CMK (cell line): ENCODE results near the gene SEPTIN2.
"Not testable (repeated sequence)": the region's sequence is repeated elsewhere in the genome, so short reads cannot be mapped to it uniquely, and the experiment has no call there.

ENCODE experiments used
- DNase-seq: peaks from one replicate; pipeline ENCODE4 v3.0.0-alpha.2; 2010; ENCODE audit warnings: low read depth

SEPTIN2 gene

GRCh38 chr2:241288324-241288888, 27.3 kb upstream of the SEPTIN2 start:
- no peak for DNase-seq

GRCh38 chr2:241289053-241289452, 26.7 kb upstream of the SEPTIN2 start:
- DNase-seq: no peak

GRCh38 chr2:241289597-241289996, 26.1 kb upstream of the SEPTIN2 start:
- no peak for DNase-seq

GRCh38 chr2:241291153-241291552, 24.6 kb upstream of the SEPTIN2 start:
- no peak for DNase-seq

GRCh38 chr2:241291977-241292376, 23.7 kb upstream of the SEPTIN2 start:
- no peak for DNase-seq

GRCh38 chr2:241293378-241293797, 22.3 kb upstream of the SEPTIN2 start:
- not testable (repeated sequence) for DNase-seq

- no peak for DNase-seq
Measured at GRCh38 chr2:241295326-241296095, 20.2 kb upstream of the SEPTIN2 start.

- DNase-seq: no peak
Measured at GRCh38 chr2:241296767-241297166, 19.0 kb upstream of the SEPTIN2 start.

GRCh38 chr2:241298673-241299072, 17.1 kb upstream of the SEPTIN2 start:
- no peak for DNase-seq

GRCh38 chr2:241300000-241300399, 15.7 kb upstream of the SEPTIN2 start:
- DNase-seq: no peak

- DNase-seq: no peak
Measured at GRCh38 chr2:241302083-241302482, 13.6 kb upstream of the SEPTIN2 start.

- no peak for DNase-seq
Measured at GRCh38 chr2:241302759-241303651, 12.7 kb upstream of the SEPTIN2 start.

- DNase-seq: no peak
Measured at GRCh38 chr2:241304039-241304670, 11.6 kb upstream of the SEPTIN2 start.

GRCh38 chr2:241307055-241307454, 8.7 kb upstream of the SEPTIN2 start:
- DNase-seq: no peak

GRCh38 chr2:241308267-241308666, 7.5 kb upstream of the SEPTIN2 start:
- no peak for DNase-seq

GRCh38 chr2:241308832-241309500, 6.8 kb upstream of the SEPTIN2 start:
- DNase-seq: no peak

- no peak for DNase-seq
Measured at GRCh38 chr2:241309684-241310117, 6.0 kb upstream of the SEPTIN2 start.

GRCh38 chr2:241310917-241311566, 4.7 kb upstream of the SEPTIN2 start:
- DNase-seq: no peak

GRCh38 chr2:241312082-241312481, 3.6 kb upstream of the SEPTIN2 start:
- no peak for DNase-seq

- no peak for DNase-seq
Measured at GRCh38 chr2:241313543-241314095, 2.1 kb upstream of the SEPTIN2 start.
